HEK293 (cell line): Measurements from ENCODE around the gene DLGAP4.

ENCODE experiments used
- CTCF ChIP-seq: fragments of 450-650 bp; formaldehyde crosslinking; IDR thresholded peaks from 2 replicates; pipeline ENCODE4 v1.5.1; 2016; ENCODE audit warnings: missing biosample characterization, missing genetic modification characterization
- ZSCAN16 ChIP-seq: fragments of 450-650 bp; formaldehyde crosslinking; IDR thresholded peaks from 2 replicates; pipeline ENCODE4 v1.5.1; 2016; ENCODE audit warnings: missing biosample characterization, missing genetic modification characterization

GRCh38 chr20:36277546-36277945, 28.6 kb upstream of the DLGAP4 start:
- no peak for TF ChIP-seq CTCF (tag by site-specific recombination)
- no peak for TF ChIP-seq ZSCAN16 (tag by site-specific recombination)
